ENCODE data around the gene TREH. TPM values are rescaled to one million over a fixed set of nuclear protein-coding genes. Genes with fewer than 3 reads are reported as not detected.

Gene TREH
- total RNA-seq, 1 donor from 2014 or later = not detected

GRCh38 chr11:118638726-118639125 is 40.7 kb downstream of the TREH start:
- no peak for ATAC-seq (ENCODE audit: poor library complexity)
- DNase-seq = peak; percentile 37

GRCh38 chr11:118636569-118637290 is 42.7 kb downstream of the TREH start:
- ATAC-seq (ENCODE audit: poor library complexity) (no peak), DNase-seq (peak; percentile 29)
- intact Hi-C loops (cut with DNase I) = no loop called here

More at GRCh38 chr11:118638726-118639125, 40.7 kb downstream of the TREH start:
- intact Hi-C loops (cut with DNase I) = no loop called here

- no peak for ATAC-seq (ENCODE audit: poor library complexity)
- intact Hi-C loops (cut with DNase I) = no loop called here
- peak; percentile 27 for DNase-seq
Measured at GRCh38 chr11:118635642-118636041, 43.8 kb downstream of the TREH start.

GRCh38 chr11:118635237-118635591 is 44.2 kb downstream of the TREH start:
- intact Hi-C loops (cut with DNase I) = no loop called here
- DNase-seq = peak; percentile 40
- peak; percentile 13 for ATAC-seq (ENCODE audit: poor library complexity)

- peak; percentile 89 for ATAC-seq (ENCODE audit: poor library complexity)
- intact Hi-C loops (cut with DNase I) = no loop called here
- peak; percentile 87 for DNase-seq
Measured at GRCh38 chr11:118634431-118635236, 44.8 kb downstream of the TREH start.

- DNase-seq = peak; percentile 26
- ATAC-seq (ENCODE audit: poor library complexity) = peak; percentile 2
- intact Hi-C loops (cut with DNase I) = no loop called here
Measured at GRCh38 chr11:118633979-118634378, 45.5 kb downstream of the TREH start.

GRCh38 chr11:118633319-118633690 is 46.1 kb downstream of the TREH start:
- intact Hi-C loops (cut with DNase I) = no loop called here
- ATAC-seq (ENCODE audit: poor library complexity) = no peak
- peak; percentile 40 for DNase-seq

GRCh38 chr11:118632577-118633318 is 46.7 kb downstream of the TREH start:
- intact Hi-C loops (cut with DNase I) = no loop called here
- ATAC-seq (ENCODE audit: poor library complexity) = no peak
- peak; percentile 22 for DNase-seq

GRCh38 chr11:118631142-118631909 is 48.1 kb downstream of the TREH start:
- intact Hi-C loops (cut with DNase I) = no loop called here
- no peak for ATAC-seq (ENCODE audit: poor library complexity)
- peak; percentile 33 for DNase-seq

- DNase-seq = peak; percentile 58
- intact Hi-C loops (cut with DNase I) = no loop called here
- ATAC-seq (ENCODE audit: poor library complexity) = peak; percentile 10
Measured at GRCh38 chr11:118629761-118630661, 49.4 kb downstream of the TREH start.

GRCh38 chr11:118628861-118629549 is 50.4 kb downstream of the TREH start:
- peak; percentile 30 for DNase-seq
- ATAC-seq (ENCODE audit: poor library complexity) = no peak
- intact Hi-C loops (cut with DNase I) = no loop called here

GRCh38 chr11:118628432-118628831 is 51.0 kb downstream of the TREH start:
- ATAC-seq (ENCODE audit: poor library complexity) (peak; percentile 62), DNase-seq (peak; percentile 79)
- intact Hi-C loops (cut with DNase I) = no loop called here

GRCh38 chr11:118628031-118628430 is 51.4 kb downstream of the TREH start:
- no peak for ATAC-seq (ENCODE audit: poor library complexity)
- intact Hi-C loops (cut with DNase I) = no loop called here
- peak; percentile 37 for DNase-seq

GRCh38 chr11:118627566-118627965 is 51.9 kb downstream of the TREH start:
- ATAC-seq (ENCODE audit: poor library complexity) (no peak), DNase-seq (peak; percentile 37)
- intact Hi-C loops (cut with DNase I) = no loop called here

GRCh38 chr11:118625976-118626375 is 53.5 kb downstream of the TREH start:
- DNase-seq (peak; percentile 24), ATAC-seq (ENCODE audit: poor library complexity) (no peak)
- intact Hi-C loops (cut with DNase I) = no loop called here

- ATAC-seq (ENCODE audit: poor library complexity) (no peak), DNase-seq (peak; percentile 45)
- intact Hi-C loops (cut with DNase I) = no loop called here
Measured at GRCh38 chr11:118625036-118625690, 54.3 kb downstream of the TREH start.

GRCh38 chr11:118623269-118623655 is 56.2 kb downstream of the TREH start:
- DNase-seq = peak; percentile 53
- ATAC-seq (ENCODE audit: poor library complexity) = peak; percentile 1

More at GRCh38 chr11:118623269-118623655, 56.2 kb downstream of the TREH start:
- intact Hi-C loops (cut with DNase I) = no loop called here

All from Right ventricle myocardium superior (tissue), 1 donor.